Measurements from ENCODE around the gene ZNF516.

Gene ZNF516

GRCh38 chr18:76396792-76397191, 98.2 kb downstream of the ZNF516 start:
- no peak for DNase-seq (ENCODE audit: low spot score)

- DNase-seq (ENCODE audit: low spot score): no peak
These were observed 99.4 kb downstream of the ZNF516 start for GRCh38 chr18:76395609-76396008.

- no peak for DNase-seq (ENCODE audit: low spot score)
These were observed 100.1 kb downstream of the ZNF516 start for GRCh38 chr18:76394780-76395476.

GRCh38 chr18:76392349-76392748, 102.7 kb downstream of the ZNF516 start:
- DNase-seq (ENCODE audit: low spot score): no peak

- no peak for DNase-seq (ENCODE audit: low spot score)
These were observed 103.3 kb downstream of the ZNF516 start for GRCh38 chr18:76391746-76392145.

GRCh38 chr18:76391038-76391437, 104.0 kb downstream of the ZNF516 start:
- no peak for DNase-seq (ENCODE audit: low spot score)

- DNase-seq (ENCODE audit: low spot score): no peak
These were observed 104.5 kb downstream of the ZNF516 start for GRCh38 chr18:76390452-76391035.

GRCh38 chr18:76389716-76390115, 105.3 kb downstream of the ZNF516 start:
- no peak for DNase-seq (ENCODE audit: low spot score)

GRCh38 chr18:76388891-76389423, 106.1 kb downstream of the ZNF516 start:
- no peak for DNase-seq (ENCODE audit: low spot score)

GRCh38 chr18:76388261-76388660, 106.8 kb downstream of the ZNF516 start:
- no peak for DNase-seq (ENCODE audit: low spot score)

- DNase-seq (ENCODE audit: low spot score): no peak
These were observed 107.4 kb downstream of the ZNF516 start for GRCh38 chr18:76387608-76388007.

GRCh38 chr18:76386886-76387285, 108.2 kb downstream of the ZNF516 start:
- DNase-seq (ENCODE audit: low spot score): no peak

GRCh38 chr18:76386071-76386470, 109.0 kb downstream of the ZNF516 start:
- no peak for DNase-seq (ENCODE audit: low spot score)

- DNase-seq (ENCODE audit: low spot score): no peak
These were observed 109.4 kb downstream of the ZNF516 start for GRCh38 chr18:76385681-76385975.

GRCh38 chr18:76384861-76385680, 110.0 kb downstream of the ZNF516 start:
- DNase-seq (ENCODE audit: low spot score): no peak

GRCh38 chr18:76384114-76384790, 110.8 kb downstream of the ZNF516 start:
- DNase-seq (ENCODE audit: low spot score): no peak

- DNase-seq (ENCODE audit: low spot score): no peak
These were observed 111.4 kb downstream of the ZNF516 start for GRCh38 chr18:76383636-76384035.

- no peak for DNase-seq (ENCODE audit: low spot score)
These were observed 112.8 kb downstream of the ZNF516 start for GRCh38 chr18:76382275-76382674.

GRCh38 chr18:76380791-76381405, 114.1 kb downstream of the ZNF516 start:
- DNase-seq (ENCODE audit: low spot score): no peak

GRCh38 chr18:76380127-76380729, 114.8 kb downstream of the ZNF516 start:
- DNase-seq (ENCODE audit: low spot score): no peak
